ENCODE data around the gene SPNS2. TPM values are rescaled to one million over a fixed set of nuclear protein-coding genes. Genes with fewer than 3 reads are reported as not detected.

Gene SPNS2
- polyA plus RNA-seq, 1 of the 3 experiments (the other 2 are of a cell fraction): 0.08 TPM

- no peak for TF ChIP-seq EZH2phosphoT487 (IDR thresholded peaks at IDR 0.05; ENCODE audit: borderline replicate concordance, low read depth)
- TF ChIP-seq PBX3 (IDR thresholded peaks at IDR 0.05): no peak
These were observed 37.1 kb downstream of the SPNS2 start (continued) for GRCh38 chr17:4535667-4536258.

- no peak for TF ChIP-seq USF2 (IDR thresholded peaks at IDR 0.05; ENCODE audit: borderline replicate concordance, low read depth, low read length)
- 0 out of 2 replicates have a peak, but pooled peaks have one; percentile 22 for TF ChIP-seq POLR2AphosphoS5 (IDR thresholded peaks at IDR 0.05; ENCODE audit: low read depth, low read length)
- no peaks in the 10 kb centered on the region for H3K79me2 ChIP-seq (ENCODE audit: insufficient read depth)
- H2AFZ ChIP-seq (ENCODE audit: low read depth): no peak overlapping the region
- ChIA-PET CTCF (interaction anchor here (2.2 kb wide), 1 partner anchor 14 kb away, joined by 11 read pairs; no protein-coding TSS in a partner anchor), POLR2A (interaction anchor here (1.1 kb wide), 1 partner anchor 18 kb away, joined by 3 read pairs; no protein-coding TSS in a partner anchor)
- no peaks in the 10 kb centered on the region for H4K20me1 ChIP-seq (ENCODE audit: insufficient read depth)
- H3K4me1 ChIP-seq (ENCODE audit: control insufficient read depth in 1 of 2, insufficient read depth in 2 of 2, low read depth in 1 of 2, low read length in 1 of 2): peaks cover 0 to 31% of the 10 kb centered on the region in 2 experiments; a peak in 1 of 4 replicates
- H3K4me2 ChIP-seq: no peak overlapping the region
- H3K9me2 ChIP-seq: no peaks in the 10 kb centered on the region
- no peak for DNase-seq
- H3K27me3 ChIP-seq (ENCODE audit: insufficient read depth): no peaks in the 10 kb centered on the region
- H3K9me3 ChIP-seq: no peaks in the 10 kb centered on the region
- 89% methylated on average over 19 of the region's 19 CpGs for WGBS (ENCODE audit: low lambda C conversion rate)
- no peaks in the 10 kb centered on the region for H3F3A ChIP-seq (replicated peaks; ENCODE audit: insufficient read depth)
- H3K36me3 ChIP-seq (replicated peaks in 1 of 2; ENCODE audit: control insufficient read depth in 1 of 2, insufficient read depth in 2 of 2, low read length in 1 of 2): peaks cover 3 to 33% of the 10 kb centered on the region in 2 experiments
- no peak overlapping the region for H3K9ac ChIP-seq
- H3K4me3 ChIP-seq (ENCODE audit: low read depth in 2 of 2, low read length in 1 of 2): no peak overlapping the region
- no peak overlapping the region for H3K27ac ChIP-seq (ENCODE audit: low read depth in 2 of 2, low read length in 1 of 2)
These were observed 37.6 kb downstream of the SPNS2 start for GRCh38 chr17:4536259-4536741.

- Histone ChIP-seq H3K27me3 (ENCODE audit: insufficient read depth) (no peaks in the 10 kb centered on the region), H3K79me2 (ENCODE audit: insufficient read depth) (no peaks in the 10 kb centered on the region), H3K9me2 (no peaks in the 10 kb centered on the region), H2AFZ (ENCODE audit: low read depth) (no peak overlapping the region), H3K4me2 (no peak overlapping the region), H3K36me3 (replicated peaks in 1 of 2; ENCODE audit: control insufficient read depth in 1 of 2, insufficient read depth in 2 of 2, low read length in 1 of 2) (peaks cover 3 to 38% of the 10 kb centered on the region in 2 experiments), H3K9me3 (no peaks in the 10 kb centered on the region), H4K20me1 (ENCODE audit: insufficient read depth) (no peaks in the 10 kb centered on the region), H3K27ac (ENCODE audit: low read depth in 2 of 2, low read length in 1 of 2) (no peak overlapping the region), H3K4me1 (ENCODE audit: control insufficient read depth in 1 of 2, insufficient read depth in 2 of 2, low read depth in 1 of 2, low read length in 1 of 2) (peaks cover 0 to 31% of the 10 kb centered on the region in 2 experiments; a peak in 1 of 4 replicates), H3K4me3 (ENCODE audit: low read depth in 2 of 2, low read length in 1 of 2) (no peak overlapping the region), H3K9ac (no peak overlapping the region), H3F3A (replicated peaks; ENCODE audit: insufficient read depth) (no peaks in the 10 kb centered on the region)
- ChIA-PET POLR2A (interaction anchor here (0.6 to 1.6 kb wide), 3 partner anchors 15 to 113 kb away, joined by 3 to 8 read pairs (median 4); no protein-coding TSS in a partner anchor), CTCF (interaction anchor here (0.6 to 2.2 kb wide), 4 partner anchors 13 to 116 kb away, joined by 3 to 11 read pairs (median 6); partner anchors contain the start of gene MYBBP1A)
- 90% methylated on average over 16 of the region's 18 CpGs for WGBS (ENCODE audit: low lambda C conversion rate)
- DNase-seq: no peak
- TF ChIP-seq PBX3 (IDR thresholded peaks at IDR 0.05) (no peak), EP300 (IDR thresholded peaks at IDR 0.05; ENCODE audit: borderline replicate concordance in 1 of 2, low read depth in 1 of 2, low read length in 1 of 2) (no peak)
These were observed 38.2 kb downstream of the SPNS2 start for GRCh38 chr17:4536742-4537411.

Data from SK-N-SH (cell line).